GM18907 (cell line): ENCODE data around the gene ADGRE1.

Experiments used
- ATAC-seq: cut with Tn5 transposase; IDR thresholded peaks from one replicate; pipeline ENCODE4 v1.9.1; 2021; ENCODE audit warnings: mild to moderate bottlenecking, moderate library complexity; ENCODE audit not compliant: unreplicated experiment

Gene ADGRE1

DNA sequence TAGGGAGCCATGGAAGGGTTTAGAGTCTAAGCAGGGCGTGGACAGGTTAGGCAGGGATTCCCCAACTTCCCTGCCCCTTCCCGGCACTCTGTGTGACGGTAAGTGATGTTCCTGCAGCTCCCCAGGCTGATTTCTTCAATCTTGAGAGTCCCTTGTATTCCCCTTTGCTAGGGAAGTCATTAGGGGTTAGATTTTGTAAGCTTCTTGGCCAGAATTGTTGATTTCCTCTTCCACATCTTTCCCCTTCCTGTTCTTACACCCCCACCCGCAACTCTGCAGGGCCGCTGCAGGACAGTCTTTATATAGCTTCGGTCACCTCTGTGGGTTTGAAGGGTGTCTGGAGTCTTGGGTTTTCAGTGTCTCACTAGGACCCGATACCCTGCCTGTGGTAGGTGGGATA, 10.6 kb upstream of the ADGRE1 start:
- ATAC-seq: no peak

DNA sequence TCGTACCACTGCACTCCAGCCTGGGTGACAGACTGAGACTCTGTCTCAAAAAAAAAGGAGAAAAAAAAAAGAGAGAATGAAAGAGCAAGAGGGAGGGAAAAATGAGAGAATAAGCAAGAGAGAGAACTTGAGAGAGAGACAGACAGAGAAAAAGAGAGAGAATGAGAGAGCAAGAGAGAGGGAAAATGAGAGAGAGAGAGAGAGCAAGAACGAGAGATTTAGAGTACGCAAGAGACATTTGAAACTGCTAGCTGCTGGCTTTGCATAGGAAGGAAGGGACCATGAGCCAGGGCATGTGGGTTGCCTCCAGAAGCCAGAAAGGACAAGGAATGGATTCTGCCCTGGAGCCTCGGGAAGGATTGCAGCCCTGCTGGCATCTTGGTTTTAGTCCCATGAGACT, 9.6 kb upstream of the ADGRE1 start:
- no peak for ATAC-seq

DNA sequence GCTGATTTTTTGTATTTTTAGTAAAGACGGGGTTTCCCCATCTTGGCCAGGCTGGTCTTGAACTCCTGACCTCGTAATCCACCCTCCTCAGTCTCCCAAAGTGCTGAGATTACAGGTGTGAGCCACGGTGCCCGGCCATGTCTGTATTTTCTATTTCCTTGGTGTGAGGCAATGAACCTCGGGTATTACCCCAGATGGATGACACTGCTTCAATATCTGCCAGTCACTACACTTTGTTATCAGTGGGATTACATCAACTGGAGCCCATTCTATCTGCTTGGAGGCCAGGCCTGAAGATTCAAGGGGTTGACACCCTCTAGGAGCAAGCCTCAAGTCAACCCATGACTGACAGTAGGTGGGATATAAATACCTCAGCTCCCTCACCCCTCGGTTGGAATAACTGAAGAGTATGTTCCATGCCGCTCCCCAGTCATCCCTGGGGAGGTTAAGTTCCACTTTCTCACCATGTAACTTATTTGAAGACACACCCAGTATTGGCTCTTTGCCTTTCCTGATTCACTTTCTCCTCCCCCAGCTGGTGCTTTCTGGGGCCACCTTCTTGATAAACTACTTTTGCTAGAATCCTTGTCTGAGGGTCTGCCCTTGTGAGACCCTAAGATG, 992 bp upstream of the ADGRE1 start:
- ATAC-seq: no peak

DNA sequence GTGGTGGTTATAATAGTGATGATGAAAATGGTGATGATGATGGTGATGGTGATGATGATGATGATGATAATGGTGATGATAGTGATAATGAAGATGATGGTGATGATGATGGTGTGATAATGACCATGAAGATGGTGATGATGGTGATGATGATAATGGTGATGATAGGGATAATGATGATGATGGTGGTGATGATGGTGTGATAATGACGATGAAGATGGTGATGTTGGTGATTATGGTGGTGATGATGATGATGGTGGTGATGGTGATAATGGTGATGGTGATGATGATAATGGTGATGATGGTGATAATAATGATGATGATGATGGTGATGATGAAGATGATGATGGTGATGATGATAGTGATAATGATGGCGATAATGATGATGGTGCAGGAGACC, 1.6 kb downstream of the ADGRE1 start:
- no peak for ATAC-seq

DNA sequence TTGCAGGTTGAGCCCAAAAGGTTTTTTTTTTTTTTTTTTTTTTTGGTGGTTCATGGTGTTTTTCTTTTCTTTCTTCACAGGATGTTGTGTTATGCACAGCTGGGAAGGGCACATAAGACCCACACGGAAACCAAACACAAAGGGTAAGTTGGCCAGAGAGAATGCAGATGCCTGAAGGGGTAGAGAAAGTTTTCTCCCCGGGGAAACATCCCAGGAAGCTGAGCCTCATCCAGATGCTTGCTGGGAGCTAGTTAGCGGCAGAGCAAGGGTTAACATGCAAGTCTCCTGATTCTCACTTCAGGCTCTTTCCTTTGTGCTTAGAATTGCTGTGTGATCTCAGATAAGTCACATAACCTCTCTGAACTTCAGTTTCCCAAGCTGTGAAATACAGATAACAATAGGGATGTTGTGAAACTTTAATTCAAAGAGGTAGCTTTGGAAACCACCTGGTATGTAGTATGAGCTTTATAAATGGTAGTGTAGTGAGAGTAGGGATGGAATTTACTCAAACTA, 3.1 kb downstream of the ADGRE1 start:
- no peak for ATAC-seq

DNA sequence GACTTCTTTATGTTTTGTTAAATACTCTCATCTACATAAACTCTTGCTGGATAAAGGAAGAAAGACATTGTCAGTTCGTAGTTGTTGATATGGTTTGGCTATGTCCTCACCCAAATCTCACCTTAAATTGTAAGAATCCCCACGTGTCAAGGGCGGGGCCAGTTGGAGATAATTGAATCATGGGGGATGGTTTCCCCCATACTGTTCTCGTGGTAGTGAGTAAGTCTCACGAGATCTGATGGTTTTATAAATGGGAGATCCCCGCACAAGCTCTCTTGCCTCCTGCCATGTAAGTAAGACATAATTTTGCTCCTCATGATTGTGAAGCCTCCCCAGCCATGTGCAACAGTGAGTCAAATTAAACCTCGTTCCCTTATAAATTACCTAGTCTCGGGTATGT, 3.6 kb downstream of the ADGRE1 start:
- ATAC-seq: no peak

DNA sequence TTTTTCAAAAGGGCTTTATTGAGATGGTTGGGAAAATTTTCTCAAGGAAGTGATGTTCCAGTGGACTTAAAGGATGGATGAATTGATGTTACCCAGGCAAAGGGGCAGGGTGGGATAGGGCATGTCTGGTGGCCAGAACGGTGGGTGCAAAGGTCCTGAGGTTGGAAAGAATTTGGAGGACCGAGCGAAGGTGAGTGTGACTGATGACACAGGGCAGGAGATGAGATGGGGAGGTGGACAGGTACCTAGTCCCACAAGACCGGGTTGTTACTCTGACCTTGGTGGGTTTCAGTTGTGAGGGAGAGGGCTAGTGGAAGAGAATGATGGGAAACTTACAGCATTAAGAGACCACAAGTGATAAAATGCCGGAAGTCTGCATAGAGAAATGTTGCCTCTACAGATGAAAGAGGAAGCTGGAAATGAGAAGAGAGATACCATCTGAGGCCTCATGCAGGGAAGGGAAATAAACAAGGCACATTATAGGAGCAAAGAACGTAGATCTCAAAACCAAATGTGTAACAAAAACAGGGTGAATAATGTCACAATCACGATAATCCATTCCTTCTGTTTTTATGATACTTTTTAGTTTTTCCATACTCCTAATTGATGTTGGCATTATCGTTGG, 4.5 kb downstream of the ADGRE1 start:
- ATAC-seq: no peak

DNA sequence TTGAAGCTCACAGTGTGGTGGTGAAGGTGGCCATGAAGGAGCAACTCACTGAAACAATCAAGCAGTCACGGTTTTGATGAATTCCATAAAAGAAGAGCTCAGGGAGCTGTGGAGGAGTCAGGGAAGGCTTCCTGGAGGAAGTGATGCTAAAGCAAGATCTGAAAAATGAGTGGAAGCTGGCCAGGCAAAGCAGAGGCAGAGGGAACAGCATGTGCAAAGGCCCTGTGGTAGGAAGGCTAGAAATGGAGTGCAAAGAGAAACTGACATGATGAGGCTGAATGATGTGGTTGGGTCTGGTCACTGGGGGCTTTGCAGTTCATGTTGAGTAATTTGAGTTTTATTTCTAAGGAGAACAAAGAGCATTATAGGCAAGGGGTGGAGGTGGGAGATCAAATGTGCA, 6.9 kb downstream of the ADGRE1 start:
- no peak for ATAC-seq

DNA sequence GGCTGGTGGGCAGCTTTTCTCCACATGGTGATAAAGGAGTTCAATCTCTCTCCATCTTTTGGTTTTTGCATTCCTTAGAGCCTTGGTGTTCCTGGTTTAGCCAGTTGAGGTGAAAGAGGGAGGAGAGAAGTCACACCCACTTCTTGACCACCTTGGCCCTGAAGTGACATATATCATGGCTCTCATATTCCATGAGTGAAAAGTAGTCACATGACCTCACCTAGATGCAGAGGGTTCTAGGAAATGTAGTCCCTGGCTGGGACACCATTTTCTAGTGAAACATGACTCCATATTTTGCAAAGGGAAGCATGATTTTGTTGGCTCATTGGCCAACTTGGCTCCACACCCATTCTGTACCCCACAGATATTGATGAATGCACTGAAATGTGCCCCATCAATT, 16.1 kb downstream of the ADGRE1 start:
- ATAC-seq: no peak

DNA sequence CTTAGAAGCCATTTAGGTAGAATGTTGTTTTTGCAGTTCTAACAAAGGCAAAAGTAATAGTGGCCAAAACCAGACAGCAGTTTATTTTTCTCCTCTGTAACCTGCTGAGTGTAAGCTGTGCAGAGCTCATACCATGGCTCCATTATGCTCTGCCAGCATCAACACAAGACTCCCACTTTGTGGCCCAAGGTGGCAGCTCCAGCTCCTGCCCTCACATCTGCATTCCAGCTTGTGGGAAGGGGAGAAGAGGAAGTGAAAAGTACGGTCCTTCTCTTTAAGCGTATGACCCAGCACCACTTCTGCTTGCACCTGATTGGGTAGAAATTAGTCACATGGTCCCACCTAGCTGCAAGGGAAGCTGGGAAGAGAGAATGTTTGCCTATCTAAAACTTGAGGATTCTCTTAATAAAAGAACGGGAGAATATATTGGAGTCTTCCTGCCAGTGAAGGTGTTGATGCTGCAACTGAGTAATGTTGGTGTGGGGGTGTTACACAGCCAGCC, 19.2 kb downstream of the ADGRE1 start:
- no peak for ATAC-seq

DNA sequence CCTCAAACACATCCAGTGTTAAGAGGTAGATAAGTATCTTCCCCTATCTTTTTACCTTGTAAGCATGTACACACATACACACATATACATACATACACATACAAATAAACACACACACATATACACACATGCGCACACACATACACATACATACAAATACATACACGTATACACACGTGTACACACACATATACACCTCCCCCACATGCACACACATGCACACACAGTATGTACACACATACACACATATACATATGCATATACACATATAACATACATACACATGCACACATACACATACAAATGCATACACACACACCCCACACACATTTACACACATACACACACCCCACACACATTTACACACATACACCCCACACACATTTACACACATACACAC, 24.1 kb downstream of the ADGRE1 start:
- ATAC-seq: no peak

DNA sequence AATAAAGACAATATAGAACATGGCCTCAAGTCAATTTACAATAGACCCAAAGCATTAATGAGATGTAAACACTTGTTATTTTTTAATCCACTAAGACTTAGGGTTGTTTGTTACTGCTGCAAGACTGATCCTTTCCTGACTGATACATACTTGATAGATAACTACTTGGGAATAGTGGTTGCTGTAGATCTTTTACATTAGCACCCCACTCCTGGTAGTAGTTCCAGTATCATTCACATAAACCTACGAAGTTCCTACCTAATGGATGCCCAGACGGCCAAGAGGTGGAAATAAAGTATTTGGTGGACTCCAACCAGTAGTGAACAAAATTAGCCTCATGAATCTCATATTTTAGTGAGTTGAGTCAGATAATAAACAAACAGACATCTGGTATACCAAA, 26.9 kb downstream of the ADGRE1 start:
- no peak for ATAC-seq

DNA sequence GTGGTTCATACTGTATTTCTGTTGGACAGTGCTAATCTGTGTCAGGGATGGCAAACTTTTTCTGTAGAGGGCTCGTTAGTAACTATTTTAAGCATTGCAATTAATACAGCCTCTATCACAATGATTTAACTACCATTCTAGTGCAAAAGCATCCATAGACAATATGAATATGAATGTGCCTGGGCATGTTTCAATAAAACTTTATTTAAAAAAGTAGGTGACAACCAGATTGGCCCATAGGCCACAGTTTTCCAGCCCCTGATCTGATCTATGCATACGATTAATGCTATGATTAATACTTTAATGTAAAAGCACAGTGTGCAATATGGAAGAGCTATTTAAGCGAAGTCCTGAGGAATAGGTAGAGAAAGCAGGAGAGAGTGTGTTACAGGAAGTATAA, 29.6 kb downstream of the ADGRE1 start:
- no peak for ATAC-seq

DNA sequence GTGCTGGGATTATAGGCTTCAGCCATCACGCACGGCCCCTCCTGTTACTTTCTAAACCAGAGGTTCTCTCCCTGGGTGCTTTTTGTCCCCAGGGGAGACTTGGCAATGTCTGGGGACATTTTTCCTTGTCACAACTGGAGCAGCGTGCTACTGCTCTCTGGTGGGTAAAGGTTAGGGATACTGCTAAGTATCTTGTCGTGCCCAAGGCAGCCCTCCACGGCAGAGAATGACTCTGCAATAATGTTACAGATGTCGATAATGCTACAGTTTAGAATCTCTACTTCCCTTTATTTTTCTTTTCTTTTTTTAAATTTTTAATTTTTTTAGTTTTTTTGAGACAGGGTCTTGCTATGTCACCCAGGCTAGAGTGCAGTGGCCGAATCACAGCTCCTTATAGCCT, 38.0 kb downstream of the ADGRE1 start:
- no peak for ATAC-seq

DNA sequence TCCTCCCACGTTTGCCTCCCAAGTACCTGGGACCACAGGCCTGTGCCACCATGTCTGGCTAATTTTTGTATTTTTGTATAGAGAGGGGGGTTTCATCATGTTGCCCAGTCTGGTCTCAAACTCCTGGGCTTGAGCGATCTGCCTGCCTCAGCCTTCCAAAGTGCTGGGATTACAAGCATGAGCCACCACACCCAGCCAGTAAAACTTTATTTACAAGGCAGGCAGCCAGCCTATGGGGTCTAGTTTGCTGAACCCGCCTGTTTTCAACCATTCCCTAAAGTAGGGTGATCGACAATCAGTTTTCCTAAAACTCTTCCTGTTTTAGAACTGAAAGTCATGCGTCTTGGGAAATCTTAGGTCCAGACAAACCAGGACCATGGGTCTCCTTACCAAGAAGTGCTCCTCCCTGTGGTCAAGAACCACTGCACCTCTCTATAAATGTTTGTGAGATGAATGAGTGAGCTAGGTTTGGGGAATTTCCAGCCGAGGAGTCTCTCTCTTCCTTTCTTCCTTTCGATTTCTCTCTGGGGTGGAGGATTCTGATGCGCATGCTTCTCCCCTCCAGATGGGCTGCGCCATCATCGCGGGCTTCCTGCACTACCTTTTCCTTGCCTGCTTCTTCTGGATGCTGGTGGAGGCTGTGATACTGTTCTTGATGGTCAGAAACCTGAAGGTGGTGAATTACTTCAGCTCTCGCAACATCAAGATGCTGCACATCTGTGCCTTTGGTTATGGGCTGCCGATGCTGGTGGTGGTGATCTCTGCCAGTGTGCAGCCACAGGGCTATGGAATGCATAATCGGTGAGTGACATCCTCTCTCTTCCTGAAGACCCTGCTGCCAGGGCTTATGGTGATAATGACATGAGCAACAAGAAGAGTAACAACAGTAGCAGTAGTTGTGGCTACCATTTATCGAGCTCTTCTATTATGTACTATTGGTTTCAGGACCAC, 38.7 kb downstream of the ADGRE1 start:
- no peak for ATAC-seq

DNA sequence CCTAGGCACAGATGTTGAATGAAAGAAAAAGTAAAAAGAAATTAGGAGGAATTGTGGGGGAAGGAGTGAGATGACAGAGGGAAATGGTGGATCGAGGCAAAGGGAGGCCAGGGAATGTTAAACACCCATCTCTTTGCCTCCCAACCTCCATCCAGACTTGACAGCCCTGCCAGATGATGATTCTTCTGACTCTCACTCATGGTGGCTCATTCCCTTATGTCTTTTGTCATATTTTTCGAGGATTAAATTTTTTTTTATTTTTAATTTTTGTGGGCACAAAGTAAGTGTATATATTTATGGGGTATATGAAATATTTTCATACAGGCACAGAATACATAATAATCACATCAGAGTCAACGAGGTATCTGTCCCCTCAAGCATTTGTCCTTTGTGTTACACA, 42.8 kb downstream of the ADGRE1 start:
- ATAC-seq: no peak

DNA sequence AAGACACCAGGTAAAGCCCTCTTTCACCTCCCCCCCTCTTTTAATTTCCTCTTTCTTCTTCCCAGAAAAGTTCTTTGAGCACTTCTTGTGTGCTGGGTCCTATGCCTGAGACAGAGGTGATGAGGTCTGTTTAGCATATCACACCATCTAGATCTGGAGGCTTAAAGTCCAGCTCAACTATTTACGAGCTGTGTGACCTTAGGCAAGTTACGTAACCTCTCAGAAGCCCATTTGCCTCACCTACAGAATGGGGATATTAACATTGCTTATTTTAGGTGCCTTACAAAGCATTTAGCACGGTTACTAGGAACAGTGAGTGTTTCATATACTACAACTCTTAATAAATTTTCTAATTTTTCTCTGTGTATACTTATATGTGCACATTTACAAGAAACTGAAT, 47.7 kb downstream of the ADGRE1 start:
- ATAC-seq: no peak

DNA sequence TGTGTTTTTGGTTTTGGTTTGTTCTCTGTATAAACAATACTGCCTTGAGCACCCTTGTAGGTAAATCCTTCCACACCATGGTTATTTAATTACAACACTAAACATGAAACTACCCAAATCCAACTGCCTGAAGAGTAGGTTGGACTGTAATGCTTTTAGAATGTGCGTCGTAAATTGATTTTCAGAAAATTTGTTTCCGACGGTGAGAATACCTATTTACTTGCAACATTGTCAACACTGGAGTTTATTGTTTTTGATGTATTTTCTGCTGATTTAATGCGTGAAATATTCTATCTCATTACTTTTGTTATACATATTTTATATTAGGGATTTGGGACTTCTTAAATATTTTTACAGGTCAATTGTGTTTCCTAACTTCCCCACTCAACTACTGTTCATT, 48.2 kb downstream of the ADGRE1 start:
- no peak for ATAC-seq

DNA sequence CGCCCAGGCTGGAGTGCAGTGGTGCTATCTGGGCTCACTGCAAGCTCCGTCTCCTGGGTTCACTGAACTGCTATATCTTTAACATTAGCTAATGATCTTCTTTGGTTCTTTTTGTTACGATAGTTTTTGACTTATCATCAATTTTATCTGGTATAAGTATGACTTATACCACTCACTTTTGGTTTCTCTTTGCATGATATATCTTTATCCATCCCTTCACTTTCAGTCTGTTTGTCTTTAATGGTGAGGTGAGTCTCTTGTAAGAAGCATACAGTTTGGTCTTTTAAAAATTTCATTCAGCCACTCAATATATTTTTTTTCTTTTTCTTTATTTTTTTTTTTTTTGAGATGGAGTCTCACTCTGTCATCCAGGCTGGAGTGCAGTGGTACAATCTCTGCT, 58.4 kb downstream of the ADGRE1 start:
- ATAC-seq: no peak

DNA sequence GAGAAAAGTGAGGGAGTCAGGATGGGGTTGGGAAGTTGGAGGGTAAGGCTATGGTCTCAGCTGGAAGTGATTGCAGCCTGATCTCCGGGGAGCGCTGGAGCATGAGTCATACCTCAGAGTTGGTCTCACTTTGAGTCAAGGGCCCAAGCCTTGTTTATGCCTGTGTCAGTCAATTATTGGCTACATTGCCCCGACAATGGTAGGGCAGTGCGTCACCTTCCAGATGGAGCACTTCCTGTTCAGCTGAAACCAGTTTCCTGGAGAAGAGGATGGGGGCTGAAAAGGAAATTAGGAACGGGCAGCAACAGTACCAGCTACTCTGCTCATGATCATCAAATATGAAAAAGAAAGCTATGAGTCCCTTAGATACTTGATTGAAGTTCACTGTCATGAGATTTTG, 60.4 kb downstream of the ADGRE1 start:
- ATAC-seq: no peak

DNA sequence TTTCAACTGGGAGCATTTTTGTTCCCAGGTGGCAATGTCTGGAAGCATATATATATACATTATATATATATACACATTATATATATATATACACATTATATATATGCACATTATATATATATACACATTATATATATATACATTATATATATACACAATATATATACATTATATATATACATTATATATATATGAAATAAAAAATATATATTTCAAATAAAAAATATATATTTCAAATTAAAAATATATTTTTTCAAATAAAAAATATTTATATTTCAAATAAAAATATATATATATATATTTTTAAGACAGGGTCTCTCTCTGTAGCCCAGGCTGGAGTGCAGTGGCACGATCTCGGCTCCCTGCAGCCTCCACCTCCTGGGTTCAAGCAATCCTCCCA, 61.5 kb downstream of the ADGRE1 start:
- ATAC-seq: no peak

DNA sequence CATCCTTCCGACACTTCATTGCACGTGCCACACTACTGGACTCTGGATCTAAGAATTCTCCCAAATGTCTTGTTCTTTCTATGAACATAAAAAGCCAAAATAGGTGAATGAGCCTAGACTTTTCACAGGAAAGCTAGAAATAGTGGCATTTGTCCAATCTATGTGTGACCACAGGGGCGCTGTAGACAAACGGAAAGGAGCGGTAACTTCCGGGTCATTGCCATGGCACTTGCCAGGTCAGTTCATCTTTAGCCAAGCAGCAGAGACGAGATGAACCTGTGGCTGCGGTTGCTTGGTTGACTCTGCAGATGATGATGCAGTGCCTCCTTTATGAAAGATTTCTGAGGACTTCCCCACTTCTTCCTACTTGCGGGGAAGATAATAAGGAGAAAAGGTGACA, 65.6 kb downstream of the ADGRE1 start:
- ATAC-seq: no peak
